ENCODE data around the gene NOP9. TPM values are rescaled to one million over a fixed set of nuclear protein-coding genes. Genes with fewer than 3 reads are reported as not detected.
"Not testable (repeated sequence)": the region's sequence is repeated elsewhere in the genome, so short reads cannot be mapped to it uniquely, and the experiment has no call there.

The NOP9 gene
- total RNA-seq, 1 experiment from 2014 or later, result 32.4 TPM

- H3K36me3 ChIP-seq (replicated peaks; ENCODE audit: control insufficient read depth, insufficient read depth, low read length), result no peaks in the 10 kb centered on the region
- no peak for DNase-seq
- H3K27me3 ChIP-seq (ENCODE audit: control insufficient read depth, insufficient read depth, low read length), result peaks cover 40% of the 10 kb centered on the region
- H3K4me3 ChIP-seq (ENCODE audit: insufficient read depth, low read depth, low read length), result no peak overlapping the region
Observed at GRCh38 chr14:24347134-24347533, 47.5 kb downstream of the NOP9 start.

- peaks cover 41% of the 10 kb centered on the region for H3K27me3 ChIP-seq (ENCODE audit: control insufficient read depth, insufficient read depth, low read length)
- H3K4me3 ChIP-seq (ENCODE audit: insufficient read depth, low read depth, low read length), result no peak overlapping the region
- no peaks in the 10 kb centered on the region for H3K36me3 ChIP-seq (replicated peaks; ENCODE audit: control insufficient read depth, insufficient read depth, low read length)
- DNase-seq, result no peak
Observed at GRCh38 chr14:24348186-24348585, 48.5 kb downstream of the NOP9 start.

- H3K27me3 ChIP-seq (ENCODE audit: control insufficient read depth, insufficient read depth, low read length), result peaks cover 34% of the 10 kb centered on the region
- no peak for DNase-seq
- no peaks in the 10 kb centered on the region for H3K36me3 ChIP-seq (replicated peaks; ENCODE audit: control insufficient read depth, insufficient read depth, low read length)
- H3K4me3 ChIP-seq (ENCODE audit: insufficient read depth, low read depth, low read length), result no peak overlapping the region
Observed at GRCh38 chr14:24349742-24350141, 50.1 kb downstream of the NOP9 start.

GRCh38 chr14:24351517-24351916 lies 51.9 kb downstream of the NOP9 start:
- no peak for DNase-seq
- Histone ChIP-seq H3K4me3 (ENCODE audit: insufficient read depth, low read depth, low read length) (no peak overlapping the region), H3K27me3 (ENCODE audit: control insufficient read depth, insufficient read depth, low read length) (peaks cover 27% of the 10 kb centered on the region), H3K36me3 (replicated peaks; ENCODE audit: control insufficient read depth, insufficient read depth, low read length) (no peaks in the 10 kb centered on the region)

GRCh38 chr14:24353559-24354481 lies 54.2 kb downstream of the NOP9 start:
- Histone ChIP-seq H3K36me3 (replicated peaks; ENCODE audit: control insufficient read depth, insufficient read depth, low read length) (no peaks in the 10 kb centered on the region), H3K27me3 (ENCODE audit: control insufficient read depth, insufficient read depth, low read length) (peaks cover 19% of the 10 kb centered on the region), H3K4me3 (ENCODE audit: insufficient read depth, low read depth, low read length) (no peak overlapping the region)
- DNase-seq, result no peak

- DNase-seq; H3K4me3 ChIP-seq (ENCODE audit: insufficient read depth, low read depth, low read length); H3K36me3 ChIP-seq (replicated peaks; ENCODE audit: control insufficient read depth, insufficient read depth, low read length): not testable (repeated sequence)
- H3K27me3 ChIP-seq (ENCODE audit: control insufficient read depth, insufficient read depth, low read length), result peaks cover 19% of the 10 kb centered on the region
Observed at GRCh38 chr14:24354482-24354825, 54.8 kb downstream of the NOP9 start.

GRCh38 chr14:24355009-24355408 lies 55.4 kb downstream of the NOP9 start:
- DNase-seq, result no peak
- H3K36me3 ChIP-seq (replicated peaks; ENCODE audit: control insufficient read depth, insufficient read depth, low read length), result no peaks in the 10 kb centered on the region
- H3K27me3 ChIP-seq (ENCODE audit: control insufficient read depth, insufficient read depth, low read length), result peaks cover 14% of the 10 kb centered on the region
- no peak overlapping the region for H3K4me3 ChIP-seq (ENCODE audit: insufficient read depth, low read depth, low read length)

GRCh38 chr14:24356208-24356607 lies 56.6 kb downstream of the NOP9 start:
- Histone ChIP-seq H3K27me3 (ENCODE audit: control insufficient read depth, insufficient read depth, low read length) (peaks cover 9% of the 10 kb centered on the region; the same call in 1 of the 2 replicates), H3K36me3 (replicated peaks; ENCODE audit: control insufficient read depth, insufficient read depth, low read length) (no peaks in the 10 kb centered on the region), H3K4me3 (ENCODE audit: insufficient read depth, low read depth, low read length) (no peak overlapping the region)
- no peak for DNase-seq

Other genes with a start within 250 kb of the NOP9 start
- gene CARMIL3, start 247.8 kb upstream of the NOP9 start, total RNA-seq (2014; rRNA removed; shearing (Covaris generic)), result 2.3 and 6.5 TPM in 2 replicates
- 0.04 TPM in 1 of 2 replicates, not detected in the other for gene CPNE6, start 228.3 kb upstream of the NOP9 start, total RNA-seq (2014; rRNA removed; shearing (Covaris generic))
- 73.7 and 80.1 TPM in 2 replicates for gene PCK2, start 205.5 kb upstream of the NOP9 start, total RNA-seq (2014; rRNA removed; shearing (Covaris generic))
- gene DCAF11, start 185.1 kb upstream of the NOP9 start, total RNA-seq (2014; rRNA removed; shearing (Covaris generic)), result 70.4 and 90.1 TPM in 2 replicates
- gene NRL, start 184.9 kb upstream of the NOP9 start, total RNA-seq (2014; rRNA removed; shearing (Covaris generic)), result 0.87 and 2.1 TPM in 2 replicates
- gene FITM1, start 169.2 kb upstream of the NOP9 start, total RNA-seq (2014; rRNA removed; shearing (Covaris generic)), result not detected in 2 replicates
- gene PSME1, start 163.7 kb upstream of the NOP9 start, total RNA-seq (2014; rRNA removed; shearing (Covaris generic)), result 46.9 and 49.3 TPM in 2 replicates
- gene EMC9, start 158.3 kb upstream of the NOP9 start, total RNA-seq (2014; rRNA removed; shearing (Covaris generic)), result 25.7 and 35.9 TPM in 2 replicates
- gene PSME2, start 153.2 kb upstream of the NOP9 start, total RNA-seq (2014; rRNA removed; shearing (Covaris generic)), result 129 and 134 TPM in 2 replicates
- gene RNF31, start 152.4 kb upstream of the NOP9 start, total RNA-seq (2014; rRNA removed; shearing (Covaris generic)), result 67.7 and 75.0 TPM in 2 replicates
- gene IRF9, start 138.6 kb upstream of the NOP9 start, total RNA-seq (2014; rRNA removed; shearing (Covaris generic)), result 8.1 and 11.2 TPM in 2 replicates
- gene REC8, start 127.8 kb upstream of the NOP9 start, total RNA-seq (2014; rRNA removed; shearing (Covaris generic)), result 5.6 and 5.9 TPM in 2 replicates
- gene IPO4, start 111.0 kb upstream of the NOP9 start, total RNA-seq (2014; rRNA removed; shearing (Covaris generic)), result 139 and 149 TPM in 2 replicates
- 27.4 and 35.2 TPM in 2 replicates for gene TM9SF1, start 104.4 kb upstream of the NOP9 start, total RNA-seq (2014; rRNA removed; shearing (Covaris generic))
- not detected in 2 replicates for gene TSSK4, start 94.2 kb upstream of the NOP9 start, total RNA-seq (2014; rRNA removed; shearing (Covaris generic))
- gene CHMP4A, start 86.4 kb upstream of the NOP9 start, total RNA-seq (2014; rRNA removed; shearing (Covaris generic)), result 17.6 and 20.8 TPM in 2 replicates
- gene MDP1, start 83.8 kb upstream of the NOP9 start, total RNA-seq (2014; rRNA removed; shearing (Covaris generic)), result 18.6 and 23.6 TPM in 2 replicates
- gene NEDD8, start 67.5 kb upstream of the NOP9 start, total RNA-seq (2014; rRNA removed; shearing (Covaris generic)), result 195 and 203 TPM in 2 replicates
- 81.6 and 104 TPM in 2 replicates for gene GMPR2, start 66.9 kb upstream of the NOP9 start, total RNA-seq (2014; rRNA removed; shearing (Covaris generic))
- 46.9 and 52.2 TPM in 2 replicates for gene TINF2, start 57.2 kb upstream of the NOP9 start, total RNA-seq (2014; rRNA removed; shearing (Covaris generic))
- gene TGM1, start 36.7 kb upstream of the NOP9 start, total RNA-seq (2014; rRNA removed; shearing (Covaris generic)), result 0.21 and 3.1 TPM in 2 replicates
- 22.8 and 25.9 TPM in 2 replicates for gene RABGGTA, start 28.3 kb upstream of the NOP9 start, total RNA-seq (2014; rRNA removed; shearing (Covaris generic))
- gene DHRS1, start 70 bp upstream of the NOP9 start, total RNA-seq (2014; rRNA removed; shearing (Covaris generic)), result 13.5 and 18.8 TPM in 2 replicates
- gene CIDEB, start 8.1 kb downstream of the NOP9 start, total RNA-seq (2014; rRNA removed; shearing (Covaris generic)), result 0.48 TPM in 1 of 2 replicates, not detected in the other
- gene LTB4R2, start 10.3 kb downstream of the NOP9 start, total RNA-seq (2014; rRNA removed; shearing (Covaris generic)), result 4.8 and 7.8 TPM in 2 replicates
- 4.2 and 5.0 TPM in 2 replicates for gene LTB4R, start 11.7 kb downstream of the NOP9 start, total RNA-seq (2014; rRNA removed; shearing (Covaris generic))
- 0.17 TPM in 1 of 2 replicates, not detected in the other for gene ADCY4, start 35.2 kb downstream of the NOP9 start, total RNA-seq (2014; rRNA removed; shearing (Covaris generic))
- gene RIPK3, start 40.1 kb downstream of the NOP9 start, total RNA-seq (2014; rRNA removed; shearing (Covaris generic)), result not detected in 2 replicates
- gene NFATC4, start 68.3 kb downstream of the NOP9 start, total RNA-seq (2014; rRNA removed; shearing (Covaris generic)), result 12.2 and 28.3 TPM in 2 replicates
- 3.6 and 6.1 TPM in 2 replicates for gene NYNRIN, start 99.2 kb downstream of the NOP9 start, total RNA-seq (2014; rRNA removed; shearing (Covaris generic))
- 0.24 and 1.5 TPM in 2 replicates for gene CBLN3, start 129.8 kb downstream of the NOP9 start, total RNA-seq (2014; rRNA removed; shearing (Covaris generic))
- 24.8 and 27.4 TPM in 2 replicates for gene KHNYN, start 130.1 kb downstream of the NOP9 start, total RNA-seq (2014; rRNA removed; shearing (Covaris generic))
- gene SDR39U1, start 142.9 kb downstream of the NOP9 start, total RNA-seq (2014; rRNA removed; shearing (Covaris generic)), result 23.5 and 26.7 TPM in 2 replicates
- gene CMA1, start 208.4 kb downstream of the NOP9 start, total RNA-seq (2014; rRNA removed; shearing (Covaris generic)), result not detected in 2 replicates